ENCODE results near the gene PAX7. TPM values are rescaled to one million over a fixed set of nuclear protein-coding genes. Genes with fewer than 3 reads are reported as not detected.

The PAX7 gene
- total RNA-seq, 2 experiments from 2014 or later = not detected

- DNase-seq = no peak
- CTCF ChIA-PET = interaction anchor here (1.0 kb wide), 1 partner anchor 12 kb away, joined by 3 read pairs; no protein-coding TSS in a partner anchor
- Mint-ChIP-seq H3K36me3 (ENCODE audit: low read depth) (no peaks in the 10 kb centered on the region), H3K4me1 (no peaks in the 10 kb centered on the region), H3K27ac (no peak overlapping the region), H3K9me3 (no peaks in the 10 kb centered on the region), H3K4me3 (no peak overlapping the region), H3K27me3 (peaks cover 6% of the 10 kb centered on the region)
- POLR2A ChIA-PET = interaction anchor here (0.6 kb wide), 1 partner anchor 694 kb away, joined by 3 read pairs; no protein-coding TSS in a partner anchor
These were observed 27.3 kb upstream of the PAX7 start for GRCh38 chr1:18603212-18603852.

- H3K27ac Mint-ChIP-seq = no peak overlapping the region
- ChIA-PET CTCF (interaction anchor here (0.5 to 1.3 kb wide), 2 partner anchors 25 to 135 kb away, joined by 3 read pairs; no protein-coding TSS in a partner anchor), POLR2A (no interaction called here)
- no peak overlapping the region for H3K4me3 Mint-ChIP-seq
- DNase-seq = no peak
- no peaks in the 10 kb centered on the region for H3K9me3 Mint-ChIP-seq
- no peaks in the 10 kb centered on the region for H3K4me1 Mint-ChIP-seq
- H3K27me3 Mint-ChIP-seq = peaks cover 3% of the 10 kb centered on the region
- no peaks in the 10 kb centered on the region for H3K36me3 Mint-ChIP-seq (ENCODE audit: low read depth)
These were observed 24.0 kb upstream of the PAX7 start for GRCh38 chr1:18606443-18607288.

GRCh38 chr1:18607289-18607760 lies 23.3 kb upstream of the PAX7 start:
- Mint-ChIP-seq H3K27ac (no peak overlapping the region), H3K9me3 (no peaks in the 10 kb centered on the region), H3K4me3 (no peak overlapping the region), H3K27me3 (peaks cover 6% of the 10 kb centered on the region), H3K36me3 (ENCODE audit: low read depth) (no peaks in the 10 kb centered on the region), H3K4me1 (no peaks in the 10 kb centered on the region)
- no peak for DNase-seq
- ChIA-PET CTCF (interaction anchor here (1.3 kb wide), 1 partner anchor 26 kb away, joined by 3 read pairs; no protein-coding TSS in a partner anchor), POLR2A (no interaction called here)

- H3K9me3 Mint-ChIP-seq = no peaks in the 10 kb centered on the region
- H3K27me3 Mint-ChIP-seq = peaks cover 6% of the 10 kb centered on the region
- no peaks in the 10 kb centered on the region for H3K36me3 Mint-ChIP-seq (ENCODE audit: low read depth)
- H3K4me1 Mint-ChIP-seq = no peaks in the 10 kb centered on the region
- H3K27ac Mint-ChIP-seq = no peak overlapping the region
- DNase-seq = no peak
- POLR2A ChIA-PET = no interaction called here
- H3K4me3 Mint-ChIP-seq = no peak overlapping the region
- CTCF ChIA-PET = no interaction called here
These were observed 22.1 kb upstream of the PAX7 start for GRCh38 chr1:18608534-18608933.

- no peaks in the 10 kb centered on the region for H3K36me3 Mint-ChIP-seq (ENCODE audit: low read depth)
- DNase-seq = no peak
These were observed 19.3 kb upstream of the PAX7 start for GRCh38 chr1:18611311-18611710.

GRCh38 chr1:18612073-18612472 lies 18.6 kb upstream of the PAX7 start:
- Mint-ChIP-seq H3K4me3 (no peak overlapping the region), H3K4me1 (no peaks in the 10 kb centered on the region), H3K27me3 (peaks cover 16% of the 10 kb centered on the region), H3K9me3 (no peaks in the 10 kb centered on the region), H3K36me3 (ENCODE audit: low read depth) (no peaks in the 10 kb centered on the region), H3K27ac (no peak overlapping the region)
- CTCF ChIA-PET = interaction anchor here (0.5 kb wide), 1 partner anchor 614 kb away, joined by 3 read pairs; no protein-coding TSS in a partner anchor
- POLR2A ChIA-PET = no interaction called here
- no peak for DNase-seq

More at GRCh38 chr1:18611311-18611710, 19.3 kb upstream of the PAX7 start:
- Mint-ChIP-seq H3K27ac (no peak overlapping the region), H3K4me1 (no peaks in the 10 kb centered on the region), H3K27me3 (peaks cover 16% of the 10 kb centered on the region), H3K4me3 (no peak overlapping the region), H3K9me3 (no peaks in the 10 kb centered on the region)
- ChIA-PET POLR2A (no interaction called here), CTCF (interaction anchor here (0.5 kb wide), 1 partner anchor 613 kb away, joined by 3 read pairs; no protein-coding TSS in a partner anchor)

- H3K27ac Mint-ChIP-seq = no peak overlapping the region
- H3K36me3 Mint-ChIP-seq (ENCODE audit: low read depth) = no peaks in the 10 kb centered on the region
- H3K4me1 Mint-ChIP-seq = no peaks in the 10 kb centered on the region
- ChIA-PET CTCF (no interaction called here), POLR2A (no interaction called here)
- H3K9me3 Mint-ChIP-seq = no peaks in the 10 kb centered on the region
- H3K27me3 Mint-ChIP-seq = peaks cover 23% of the 10 kb centered on the region
- no peak for DNase-seq
- H3K4me3 Mint-ChIP-seq = no peak overlapping the region
These were observed 16.4 kb upstream of the PAX7 start for GRCh38 chr1:18614069-18614735.

- DNase-seq = no peak
- Mint-ChIP-seq H3K4me3 (no peak overlapping the region), H3K9me3 (no peaks in the 10 kb centered on the region), H3K27me3 (peaks cover 35% of the 10 kb centered on the region), H3K36me3 (ENCODE audit: low read depth) (no peaks in the 10 kb centered on the region), H3K27ac (no peak overlapping the region), H3K4me1 (no peaks in the 10 kb centered on the region)
- CTCF ChIA-PET = interaction anchor here (0.7 kb wide), 1 partner anchor 22 kb away, joined by 3 read pairs; no protein-coding TSS in a partner anchor
- POLR2A ChIA-PET = no interaction called here
These were observed 11.8 kb upstream of the PAX7 start for GRCh38 chr1:18618546-18619466.

- Mint-ChIP-seq H3K36me3 (ENCODE audit: low read depth) (no peaks in the 10 kb centered on the region), H3K4me1 (no peaks in the 10 kb centered on the region), H3K27ac (no peak overlapping the region), H3K9me3 (no peaks in the 10 kb centered on the region), H3K27me3 (peaks cover 33% of the 10 kb centered on the region), H3K4me3 (no peak overlapping the region)
- ChIA-PET POLR2A (no interaction called here), CTCF (no interaction called here)
- no peak for DNase-seq
These were observed 11.2 kb upstream of the PAX7 start for GRCh38 chr1:18619467-18619835.

GRCh38 chr1:18628511-18628910 lies 2.1 kb upstream of the PAX7 start:
- CTCF ChIA-PET = no interaction called here
- DNase-seq = no peak
- no peak overlapping the region for H3K4me3 Mint-ChIP-seq
- POLR2A ChIA-PET = no interaction called here
- no peaks in the 10 kb centered on the region for H3K36me3 Mint-ChIP-seq (ENCODE audit: low read depth)
- no peaks in the 10 kb centered on the region for H3K9me3 Mint-ChIP-seq
- no peak overlapping the region for H3K27ac Mint-ChIP-seq
- peaks cover 3% of the 10 kb centered on the region for H3K4me1 Mint-ChIP-seq
- H3K27me3 Mint-ChIP-seq = peaks cover 89% of the 10 kb centered on the region

GRCh38 chr1:18629659-18630510 lies 761 bp upstream of the PAX7 start:
- DNase-seq = no peak
- Mint-ChIP-seq H3K9me3 (no peaks in the 10 kb centered on the region), H3K27me3 (peaks cover 91% of the 10 kb centered on the region), H3K36me3 (ENCODE audit: low read depth) (no peaks in the 10 kb centered on the region), H3K27ac (no peak overlapping the region), H3K4me3 (no peak overlapping the region), H3K4me1 (peaks cover 3% of the 10 kb centered on the region)
- POLR2A ChIA-PET = no interaction called here
- CTCF ChIA-PET = no interaction called here
